ENCODE data around the gene UBR1. TPM values are rescaled to one million over a fixed set of nuclear protein-coding genes. Genes with fewer than 3 reads are reported as not detected.

UBR1 gene
- total RNA-seq, 1 donor from 2014 or later: 21.9 TPM

GRCh38 chr15:42937143-42937542, 168.7 kb downstream of the UBR1 start:
- Histone ChIP-seq H3K9me3 (no peaks in the 10 kb centered on the region), H3K27me3 (no peaks in the 10 kb centered on the region), H3K36me3 (no peaks in the 10 kb centered on the region), H3K4me3 (no peak overlapping the region), H3K4me1 (no peaks in the 10 kb centered on the region), H3K27ac (no peak overlapping the region)
- intact Hi-C loops (cut with DNase I): no loop called here
- no peak for DNase-seq (ENCODE audit: extremely low spot score in 2 of 2)
- TF ChIP-seq POLR2A (IDR thresholded peaks at IDR 0.05) (no peak), POLR2AphosphoS5 (IDR thresholded peaks at IDR 0.05; ENCODE audit: insufficient read depth in 1 of 2, low read depth in 1 of 2) (no peak), CTCF (IDR thresholded peaks at IDR 0.05) (no peak)

- intact Hi-C loops (cut with DNase I): no loop called here
Observed at GRCh38 chr15:42933886-42934667, 171.8 kb downstream of the UBR1 start.

GRCh38 chr15:42932833-42933515, 172.9 kb downstream of the UBR1 start:
- DNase-seq (ENCODE audit: extremely low spot score in 2 of 2): no peak
- intact Hi-C loops (cut with DNase I): no loop called here
- H3K36me3 ChIP-seq: no peaks in the 10 kb centered on the region
- H3K27ac ChIP-seq: no peak overlapping the region
- no peaks in the 10 kb centered on the region for H3K4me1 ChIP-seq
- H3K4me3 ChIP-seq: no peak overlapping the region
- TF ChIP-seq POLR2AphosphoS5 (IDR thresholded peaks at IDR 0.05; ENCODE audit: insufficient read depth in 1 of 2, low read depth in 1 of 2): no peak
- TF ChIP-seq POLR2A (IDR thresholded peaks at IDR 0.05): no peak
- TF ChIP-seq CTCF (IDR thresholded peaks at IDR 0.05): no peak
- no peaks in the 10 kb centered on the region for H3K27me3 ChIP-seq
- H3K9me3 ChIP-seq: no peaks in the 10 kb centered on the region

More at GRCh38 chr15:42933886-42934667, 171.8 kb downstream of the UBR1 start:
- TF ChIP-seq POLR2AphosphoS5 (IDR thresholded peaks at IDR 0.05; ENCODE audit: insufficient read depth in 1 of 2, low read depth in 1 of 2) (no peak), CTCF (IDR thresholded peaks at IDR 0.05) (no peak), POLR2A (IDR thresholded peaks at IDR 0.05) (no peak)
- H3K9me3 ChIP-seq: no peaks in the 10 kb centered on the region
- no peaks in the 10 kb centered on the region for H3K4me1 ChIP-seq
- no peak for DNase-seq (ENCODE audit: extremely low spot score in 2 of 2)
- H3K27ac ChIP-seq: no peak overlapping the region
- no peaks in the 10 kb centered on the region for H3K36me3 ChIP-seq
- H3K4me3 ChIP-seq: no peak overlapping the region
- H3K27me3 ChIP-seq: no peaks in the 10 kb centered on the region

- Histone ChIP-seq H3K27me3 (no peaks in the 10 kb centered on the region), H3K9me3 (no peaks in the 10 kb centered on the region), H3K4me3 (no peak overlapping the region), H3K27ac (no peak overlapping the region), H3K4me1 (no peaks in the 10 kb centered on the region), H3K36me3 (no peaks in the 10 kb centered on the region)
- TF ChIP-seq CTCF (IDR thresholded peaks at IDR 0.05) (no peak), POLR2AphosphoS5 (IDR thresholded peaks at IDR 0.05; ENCODE audit: insufficient read depth in 1 of 2, low read depth in 1 of 2) (no peak), POLR2A (IDR thresholded peaks at IDR 0.05) (no peak)
- intact Hi-C loops (cut with DNase I): no loop called here
- DNase-seq (ENCODE audit: extremely low spot score in 2 of 2): no peak
Observed at GRCh38 chr15:42931702-42932486, 173.9 kb downstream of the UBR1 start.
